Natural killer cell treated with Interleukin-12 subunit alpha and Interleukin-12 subunit beta and Interleukin-15 and Interleukin-18, amount 100 ng/mL, for 72 hours (primary cell): ENCODE results near the gene FLVCR2. TPM values are rescaled to one million over a fixed set of nuclear protein-coding genes. Genes with fewer than 3 reads are reported as not detected.

Experiments
- ATAC-seq, 2 donors: fragments of 150-1000 bp; cut with Tn5 transposase in 1 of 2; sonication (Bioruptor Pico), chemical (Tn5 transposase) in 1 of 2; 2 replicates each; pipeline ENCODE4 v1.10.0; 2021
- DNase-seq: peaks from one replicate; pipeline ENCODE4 v3.0.0; 2022; ENCODE audit warnings: low spot score
- H3K27ac Mint-ChIP-seq, 2 donors: 1 replicate in 1 of 2; 2 replicates in 1 of 2; pipeline ENCODE4 v1.8.0; 2022; ENCODE audit warnings: mixed read lengths in 2 of 2, mild to moderate bottlenecking in 1 of 2, moderate library complexity in 1 of 2
- H3K27me3 Mint-ChIP-seq, 2 donors: 1 replicate in 1 of 2; 2 replicates in 1 of 2; pipeline ENCODE4 v1.8.0; 2022; ENCODE audit warnings: mixed read lengths in 2 of 2
- H3K36me3 Mint-ChIP-seq: one replicate; pipeline ENCODE4 v1.8.0; 2022; ENCODE audit warnings: mixed read lengths
- H3K4me1 Mint-ChIP-seq, 2 donors: 1 replicate in 1 of 2; 2 replicates in 1 of 2; pipeline ENCODE4 v1.8.0; 2022; ENCODE audit warnings: low read depth in 2 of 2, mixed read lengths in 2 of 2, mild to moderate bottlenecking in 1 of 2
- H3K4me3 Mint-ChIP-seq: one replicate; pipeline ENCODE4 v1.8.0; 2022; ENCODE audit warnings: mixed read lengths
- H3K9me3 Mint-ChIP-seq: 2 replicates; pipeline ENCODE4 v1.8.0; 2022; ENCODE audit warnings: mixed read lengths
- total RNA-seq, 2 donors: library from RNA; stranded (reverse); gene quantifications; one replicate each; pipeline ENCODE4 v1.2.3, GENCODE V29; 2022

Gene FLVCR2
- total RNA-seq, 2 donors from 2014 or later = 5.3 to 21.2 TPM

GRCh38 chr14:75607842-75608640 lies 29.6 kb downstream of the FLVCR2 start:
- Mint-ChIP-seq H3K4me3 (no peak overlapping the region), H3K36me3 (peaks cover 6% of the 10 kb centered on the region), H3K4me1 (peaks cover 0 to 9% of the 10 kb centered on the region in 2 donors), H3K9me3 (peaks cover 8% of the 10 kb centered on the region), H3K27ac (no peak overlapping the region), H3K27me3 (no peaks in the 10 kb centered on the region)
- no peak for DNase-seq
- ATAC-seq = no peak

GRCh38 chr14:75609116-75609515 lies 30.7 kb downstream of the FLVCR2 start:
- no peak overlapping the region for H3K4me3 Mint-ChIP-seq
- no peak for ATAC-seq
- H3K27ac Mint-ChIP-seq = no peak overlapping the region
- peaks cover 0 to 9% of the 10 kb centered on the region in 2 donors for H3K4me1 Mint-ChIP-seq
- H3K9me3 Mint-ChIP-seq = peaks cover 8% of the 10 kb centered on the region
- no peaks in the 10 kb centered on the region for H3K27me3 Mint-ChIP-seq
- no peak for DNase-seq
- H3K36me3 Mint-ChIP-seq = peaks cover 6% of the 10 kb centered on the region

GRCh38 chr14:75609606-75610475 lies 31.4 kb downstream of the FLVCR2 start:
- H3K9me3 Mint-ChIP-seq = peaks cover 8% of the 10 kb centered on the region
- H3K4me3 Mint-ChIP-seq = no peak overlapping the region
- H3K27me3 Mint-ChIP-seq = no peaks in the 10 kb centered on the region
- H3K36me3 Mint-ChIP-seq = peaks cover 6% of the 10 kb centered on the region
- no peak for DNase-seq
- H3K27ac Mint-ChIP-seq = no peak overlapping the region
- ATAC-seq = no peak
- H3K4me1 Mint-ChIP-seq = peaks cover 0 to 9% of the 10 kb centered on the region in 2 donors

- DNase-seq (no peak), ATAC-seq (no peak)
- no peak overlapping the region for H3K27ac Mint-ChIP-seq
- H3K4me3 Mint-ChIP-seq = no peak overlapping the region
- peaks cover 0 to 12% of the 10 kb centered on the region in 2 donors for H3K4me1 Mint-ChIP-seq
- H3K27me3 Mint-ChIP-seq = no peaks in the 10 kb centered on the region
- H3K9me3 Mint-ChIP-seq = peaks cover 8% of the 10 kb centered on the region
- peaks cover 6% of the 10 kb centered on the region for H3K36me3 Mint-ChIP-seq
These were observed 32.4 kb downstream of the FLVCR2 start for GRCh38 chr14:75610834-75611233.

- peaks cover 0 to 12% of the 10 kb centered on the region in 2 donors for H3K4me1 Mint-ChIP-seq
- ATAC-seq = no peak
- H3K9me3 Mint-ChIP-seq = peaks cover 8% of the 10 kb centered on the region
- peaks cover 5% of the 10 kb centered on the region for H3K36me3 Mint-ChIP-seq
- no peak overlapping the region for H3K27ac Mint-ChIP-seq
- DNase-seq = no peak
- H3K4me3 Mint-ChIP-seq = no peak overlapping the region
- no peaks in the 10 kb centered on the region for H3K27me3 Mint-ChIP-seq
These were observed 33.7 kb downstream of the FLVCR2 start for GRCh38 chr14:75612157-75612556.

GRCh38 chr14:75614179-75614578 lies 35.8 kb downstream of the FLVCR2 start:
- DNase-seq = no peak
- Mint-ChIP-seq H3K27ac (no peak overlapping the region), H3K36me3 (no peaks in the 10 kb centered on the region), H3K9me3 (peaks cover 3% of the 10 kb centered on the region), H3K27me3 (no peaks in the 10 kb centered on the region), H3K4me1 (peaks cover 0 to 12% of the 10 kb centered on the region in 2 donors), H3K4me3 (no peak overlapping the region)
- no peak for ATAC-seq

GRCh38 chr14:75615200-75615599 lies 36.8 kb downstream of the FLVCR2 start:
- no peaks in the 10 kb centered on the region for H3K36me3 Mint-ChIP-seq
- H3K9me3 Mint-ChIP-seq = peaks cover 3% of the 10 kb centered on the region
- no peak for ATAC-seq
- H3K27me3 Mint-ChIP-seq = no peaks in the 10 kb centered on the region
- no peak overlapping the region for H3K4me3 Mint-ChIP-seq
- peaks cover 0 to 12% of the 10 kb centered on the region in 2 donors for H3K4me1 Mint-ChIP-seq
- no peak for DNase-seq
- H3K27ac Mint-ChIP-seq = no peak overlapping the region

GRCh38 chr14:75619548-75619947 lies 41.1 kb downstream of the FLVCR2 start:
- Mint-ChIP-seq H3K36me3 (no peaks in the 10 kb centered on the region), H3K9me3 (no peaks in the 10 kb centered on the region), H3K27ac (no peak overlapping the region), H3K27me3 (no peaks in the 10 kb centered on the region), H3K4me1 (peaks cover 0 to 5% of the 10 kb centered on the region in 2 donors), H3K4me3 (no peak overlapping the region)
- no peak for DNase-seq
- no peak for ATAC-seq

GRCh38 chr14:75625034-75625433 lies 46.6 kb downstream of the FLVCR2 start:
- Mint-ChIP-seq H3K9me3 (no peaks in the 10 kb centered on the region), H3K4me1 (no peaks in the 10 kb centered on the region), H3K27ac (no peak overlapping the region), H3K36me3 (no peaks in the 10 kb centered on the region), H3K27me3 (no peaks in the 10 kb centered on the region), H3K4me3 (no peak overlapping the region)
- DNase-seq (no peak), ATAC-seq (no peak)

GRCh38 chr14:75626396-75626795 lies 48.0 kb downstream of the FLVCR2 start:
- no peak for DNase-seq
- ATAC-seq = no peak
- Mint-ChIP-seq H3K36me3 (no peaks in the 10 kb centered on the region), H3K4me1 (no peaks in the 10 kb centered on the region), H3K27ac (no peak overlapping the region), H3K27me3 (no peaks in the 10 kb centered on the region), H3K9me3 (no peaks in the 10 kb centered on the region), H3K4me3 (no peak overlapping the region)

- no peak overlapping the region for H3K27ac Mint-ChIP-seq
- no peaks in the 10 kb centered on the region for H3K4me1 Mint-ChIP-seq
- no peaks in the 10 kb centered on the region for H3K9me3 Mint-ChIP-seq
- H3K36me3 Mint-ChIP-seq = no peaks in the 10 kb centered on the region
- ATAC-seq = no peak
- H3K27me3 Mint-ChIP-seq = no peaks in the 10 kb centered on the region
- no peak overlapping the region for H3K4me3 Mint-ChIP-seq
- no peak for DNase-seq
These were observed 48.4 kb downstream of the FLVCR2 start for GRCh38 chr14:75626863-75627262.

- no peak overlapping the region for H3K4me3 Mint-ChIP-seq
- H3K36me3 Mint-ChIP-seq = no peaks in the 10 kb centered on the region
- H3K4me1 Mint-ChIP-seq = no peaks in the 10 kb centered on the region
- ATAC-seq (no peak), DNase-seq (no peak)
- H3K9me3 Mint-ChIP-seq = no peaks in the 10 kb centered on the region
- H3K27me3 Mint-ChIP-seq = no peaks in the 10 kb centered on the region
- no peak overlapping the region for H3K27ac Mint-ChIP-seq
These were observed 49.0 kb downstream of the FLVCR2 start for GRCh38 chr14:75627406-75627805.

GRCh38 chr14:75628816-75629215 lies 50.4 kb downstream of the FLVCR2 start:
- ATAC-seq = no peak
- no peaks in the 10 kb centered on the region for H3K27me3 Mint-ChIP-seq
- H3K9me3 Mint-ChIP-seq = no peaks in the 10 kb centered on the region

More at GRCh38 chr14:75628816-75629215, 50.4 kb downstream of the FLVCR2 start:
- no peak for DNase-seq
- Mint-ChIP-seq H3K27ac (no peak overlapping the region), H3K36me3 (no peaks in the 10 kb centered on the region), H3K4me3 (no peak overlapping the region), H3K4me1 (no peaks in the 10 kb centered on the region)
